Brain microvascular endothelial cell (primary cell): ENCODE measurements around the gene UBA5.
"Not testable (repeated sequence)": the region's sequence is repeated elsewhere in the genome, so short reads cannot be mapped to it uniquely, and the experiment has no call there.

ENCODE experiments used
- DNase-seq: peaks from one replicate; pipeline ENCODE4 v3.0.0-alpha.2; 2020
- H3K27ac ChIP-seq: fragments of 250-450 bp; sonication (Bioruptor Pico); 2 replicates; pipeline ENCODE4 v1.5.1; 2020; ENCODE audit warnings: mild to moderate bottlenecking, moderate library complexity
- H3K27me3 ChIP-seq: fragments of 250-450 bp; sonication (Bioruptor Pico); replicated peaks from 2 replicates; pipeline ENCODE4 v1.5.1; 2020; ENCODE audit warnings: mild to moderate bottlenecking
- H3K36me3 ChIP-seq: fragments of 250-450 bp; sonication (Bioruptor Pico); replicated peaks from 2 replicates; pipeline ENCODE4 v1.5.1; 2020; ENCODE audit warnings: mild to moderate bottlenecking
- H3K4me3 ChIP-seq: 2 replicates; pipeline ENCODE4 v1.5.1; 2011; ENCODE audit warnings: low read depth, mild to moderate bottlenecking, control low read depth, low read length, moderate library complexity
- in situ Hi-C: cut with HindIII; loops from 2 replicates; pipeline ENCODE4 v1.10.0; 2017; ENCODE audit warnings: low sequenced_read_pairs, low pct_ligation_motif_present
- TF ChIP-seq, protein P1 (sequence below): IDR thresholded peaks from 2 replicates; pipeline ENCODE4 v1.5.1; 2011; ENCODE audit warnings: low read depth, mild to moderate bottlenecking, moderate library complexity, low read length, control low read depth, inconsistent platforms; ENCODE audit errors: missing control alignments

UBA5 gene

DNA sequence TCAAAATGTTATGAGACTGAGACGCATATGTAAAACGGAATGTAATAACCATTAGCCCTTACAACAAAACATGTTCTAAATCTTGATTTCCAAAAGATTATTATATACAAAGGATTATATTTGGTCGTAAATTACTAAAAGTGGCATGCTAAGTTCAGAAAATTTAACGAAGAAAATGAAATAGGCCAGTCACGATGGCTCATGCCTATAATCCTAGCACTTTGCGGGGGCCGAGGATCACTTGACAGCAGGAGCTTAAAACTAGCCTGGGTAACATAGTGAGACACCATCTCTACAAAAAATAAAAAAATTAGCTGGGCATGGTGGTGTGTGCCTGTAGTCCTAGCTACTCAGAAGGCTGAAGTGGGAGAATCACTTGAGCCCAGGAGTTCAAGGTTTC, 29.5 kb upstream of the UBA5 start:
- peak overlapping the region; percentile 88 for H3K27ac ChIP-seq
- in situ Hi-C loops = loop anchor here (25.0 kb wide), 1 partner anchor 93 kb away; no protein-coding TSS in a partner anchor
- no peaks in the 10 kb centered on the region for H3K36me3 ChIP-seq
- TF ChIP-seq, protein P1, sequence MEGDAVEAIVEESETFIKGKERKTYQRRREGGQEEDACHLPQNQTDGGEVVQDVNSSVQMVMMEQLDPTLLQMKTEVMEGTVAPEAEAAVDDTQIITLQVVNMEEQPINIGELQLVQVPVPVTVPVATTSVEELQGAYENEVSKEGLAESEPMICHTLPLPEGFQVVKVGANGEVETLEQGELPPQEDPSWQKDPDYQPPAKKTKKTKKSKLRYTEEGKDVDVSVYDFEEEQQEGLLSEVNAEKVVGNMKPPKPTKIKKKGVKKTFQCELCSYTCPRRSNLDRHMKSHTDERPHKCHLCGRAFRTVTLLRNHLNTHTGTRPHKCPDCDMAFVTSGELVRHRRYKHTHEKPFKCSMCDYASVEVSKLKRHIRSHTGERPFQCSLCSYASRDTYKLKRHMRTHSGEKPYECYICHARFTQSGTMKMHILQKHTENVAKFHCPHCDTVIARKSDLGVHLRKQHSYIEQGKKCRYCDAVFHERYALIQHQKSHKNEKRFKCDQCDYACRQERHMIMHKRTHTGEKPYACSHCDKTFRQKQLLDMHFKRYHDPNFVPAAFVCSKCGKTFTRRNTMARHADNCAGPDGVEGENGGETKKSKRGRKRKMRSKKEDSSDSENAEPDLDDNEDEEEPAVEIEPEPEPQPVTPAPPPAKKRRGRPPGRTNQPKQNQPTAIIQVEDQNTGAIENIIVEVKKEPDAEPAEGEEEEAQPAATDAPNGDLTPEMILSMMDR = no peak
- no peaks in the 10 kb centered on the region for H3K27me3 ChIP-seq
- no peak overlapping the region for H3K4me3 ChIP-seq
- DNase-seq = no peak

DNA sequence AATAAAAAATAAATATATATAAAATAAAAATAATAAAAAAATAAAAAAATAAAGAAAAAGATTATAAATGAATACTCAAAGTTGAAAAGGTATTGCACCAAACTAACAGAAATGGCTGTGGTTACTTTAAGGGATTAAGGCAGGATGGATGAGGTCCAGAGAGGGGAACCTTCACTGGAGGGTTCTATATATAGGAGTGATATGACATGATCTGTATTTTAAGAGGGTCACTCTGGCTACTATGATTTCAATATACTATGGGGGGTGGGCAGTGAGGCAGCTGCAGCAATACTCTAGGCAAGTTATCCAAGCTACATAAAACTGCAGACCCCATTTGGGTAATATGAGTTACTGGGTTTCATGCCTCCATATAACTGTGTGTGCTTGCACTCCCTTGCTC, 25.1 kb upstream of the UBA5 start:
- H3K27me3 ChIP-seq = no peaks in the 10 kb centered on the region
- no peak overlapping the region for H3K4me3 ChIP-seq
- TF ChIP-seq, protein P1 = no peak
- H3K27ac ChIP-seq = no peak overlapping the region
- H3K36me3 ChIP-seq = no peaks in the 10 kb centered on the region
- no peak for DNase-seq
- in situ Hi-C loops = loop anchor here (25.0 kb wide), 1 partner anchor 98 kb away; no protein-coding TSS in a partner anchor

DNA sequence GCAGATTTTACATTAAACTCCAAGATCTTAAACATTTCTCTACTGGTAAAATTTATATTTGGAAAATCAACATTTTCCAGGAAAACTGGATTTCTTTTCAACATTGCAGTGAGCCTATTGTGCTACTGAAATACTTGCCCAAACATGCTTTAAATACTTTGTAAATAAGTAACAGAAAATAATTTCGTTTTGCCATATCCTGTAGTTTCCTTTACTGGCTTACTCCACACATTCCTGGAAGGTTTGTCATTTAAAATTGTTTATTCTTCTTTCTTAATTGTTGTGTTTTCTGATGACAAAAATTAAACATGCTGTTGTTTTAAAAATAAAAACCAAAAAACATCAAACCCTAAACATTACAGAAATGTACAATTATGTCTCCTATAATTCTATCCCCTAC, 22.5 kb upstream of the UBA5 start:
- H3K27ac ChIP-seq = no peak overlapping the region
- no peaks in the 10 kb centered on the region for H3K27me3 ChIP-seq
- no peaks in the 10 kb centered on the region for H3K36me3 ChIP-seq
- no peak for DNase-seq
- no peak overlapping the region for H3K4me3 ChIP-seq
- TF ChIP-seq, protein P1 = no peak
- in situ Hi-C loops = loop anchor here (25.0 kb wide), 1 partner anchor 100 kb away; no protein-coding TSS in a partner anchor

DNA sequence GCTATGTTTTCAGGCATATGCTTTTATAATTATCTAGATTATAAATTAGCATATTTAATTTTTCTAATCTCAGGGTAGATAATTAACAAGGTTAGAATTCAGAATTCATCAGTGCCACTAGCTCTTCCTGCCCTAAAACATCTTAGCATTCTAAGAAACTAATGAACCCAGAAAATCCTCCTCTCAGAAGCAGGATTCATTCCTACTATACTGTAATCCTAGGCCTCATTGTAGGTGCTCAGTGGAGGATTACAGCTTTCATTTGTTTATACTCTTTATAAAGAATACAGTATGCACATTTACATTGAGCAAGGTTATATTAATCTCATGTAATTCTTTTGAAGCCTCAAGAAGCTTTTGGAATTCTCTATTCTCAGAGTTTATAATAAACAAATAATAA, 21.4 kb upstream of the UBA5 start:
- Histone ChIP-seq H3K27ac (no peak overlapping the region), H3K27me3 (no peaks in the 10 kb centered on the region), H3K4me3 (no peak overlapping the region), H3K36me3 (no peaks in the 10 kb centered on the region)
- in situ Hi-C loops = loop anchor here (25.0 kb wide), 1 partner anchor 101 kb away; no protein-coding TSS in a partner anchor
- DNase-seq = no peak
- TF ChIP-seq, protein P1 = no peak

DNA sequence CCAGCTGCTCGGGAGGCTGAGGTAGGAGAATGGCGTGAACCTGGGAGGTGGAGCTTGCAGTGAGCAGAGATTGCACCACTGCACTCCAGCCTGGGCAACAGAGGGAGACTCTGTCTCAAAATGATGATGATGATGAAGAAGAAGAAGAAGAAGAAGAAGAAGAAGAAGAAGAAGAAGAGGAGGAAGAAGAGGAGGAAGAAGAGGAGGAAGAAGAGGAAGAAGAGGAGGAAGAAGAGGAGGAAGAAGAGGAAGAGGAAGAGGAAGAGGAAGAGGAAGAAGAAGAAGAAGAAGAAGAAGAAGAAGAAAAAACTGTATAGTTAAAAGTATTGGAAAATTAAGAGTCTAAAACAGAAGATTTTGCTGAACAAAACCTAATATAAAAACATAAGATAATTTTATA, 18.7 kb upstream of the UBA5 start:
- not testable (repeated sequence) for H3K27me3 ChIP-seq, H3K36me3 ChIP-seq, H3K27ac ChIP-seq, H3K4me3 ChIP-seq, DNase-seq
- in situ Hi-C loops = loop anchor here (25.0 kb wide), 1 partner anchor 104 kb away; no protein-coding TSS in a partner anchor

DNA sequence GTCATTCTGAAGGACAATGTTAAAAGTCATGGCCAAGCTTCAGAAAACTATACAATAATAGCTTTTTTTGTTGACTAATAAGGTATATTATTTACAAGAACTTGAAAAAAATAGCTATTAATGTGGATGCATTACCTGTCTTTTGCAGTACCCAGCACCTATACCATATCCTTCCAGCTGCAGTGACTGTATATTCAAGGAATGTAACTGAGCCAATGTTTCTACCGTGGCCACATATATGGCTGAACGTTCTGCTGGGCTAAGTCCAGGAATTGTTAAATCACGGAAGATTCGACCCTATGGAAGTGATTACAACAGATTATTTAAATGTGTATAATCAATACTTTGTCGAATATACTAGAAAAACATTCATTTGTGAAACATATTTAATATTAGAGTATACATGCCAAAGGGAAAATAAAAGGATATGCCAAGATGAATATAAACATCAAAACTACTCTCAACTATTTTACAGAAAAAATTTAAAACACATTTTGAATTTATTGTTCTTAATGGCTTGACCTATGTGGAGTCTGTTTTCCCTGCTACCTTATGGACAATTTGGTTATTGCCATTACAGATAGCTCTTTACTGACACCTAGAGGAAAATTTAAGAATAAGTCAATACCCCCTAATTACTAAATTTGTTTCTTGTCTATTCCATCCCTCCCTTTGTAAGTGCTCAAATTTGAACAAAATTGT, 18.1 kb upstream of the UBA5 start:
- Histone ChIP-seq H3K36me3 (no peaks in the 10 kb centered on the region), H3K4me3 (no peak overlapping the region), H3K27ac (no peak overlapping the region), H3K27me3 (no peaks in the 10 kb centered on the region)
- no peak for DNase-seq
- in situ Hi-C loops = loop anchor here (25.0 kb wide), 1 partner anchor 105 kb away; no protein-coding TSS in a partner anchor
- TF ChIP-seq, protein P1 = peak; percentile 50
